Ovary (tissue), 3 donors: ENCODE measurements around the gene JPT1.

Source experiments
- CTCF ChIP-seq, 3 donors: fragments of 450-650 bp in 2 of 3; fragments of 200-600 bp in 1 of 3; IDR thresholded peaks; one replicate each; pipeline versions ENCODE4 v1.5.1 to v1.8.0; 2016 to 2022; ENCODE audit warnings: antibody characterized with exemption in 3 of 3, mild to moderate bottlenecking in 1 of 3
- POLR2A ChIP-seq: fragments of 450-650 bp; IDR thresholded peaks from one replicate; pipeline ENCODE4 v1.6.1; 2017; ENCODE audit warnings: antibody characterized with exemption, mild to moderate bottlenecking, moderate library complexity
- donor health status: DM: no; HTN: no; CAD: no.

- no peak for TF ChIP-seq CTCF (IDR thresholded peaks at IDR 0.05)
- no peak for TF ChIP-seq POLR2A
Measured at GRCh38 chr17:75135946-75136345, 18.4 kb downstream of the JPT1 start.
